GM21360 (cell line): ENCODE measurements around the gene FXYD7.

Source experiments
- ATAC-seq: cut with Tn5 transposase; IDR thresholded peaks from one replicate; pipeline ENCODE4 v1.9.1; 2021; ENCODE audit warnings: mild to moderate bottlenecking, moderate library complexity; ENCODE audit not compliant: unreplicated experiment

Gene FXYD7

DNA sequence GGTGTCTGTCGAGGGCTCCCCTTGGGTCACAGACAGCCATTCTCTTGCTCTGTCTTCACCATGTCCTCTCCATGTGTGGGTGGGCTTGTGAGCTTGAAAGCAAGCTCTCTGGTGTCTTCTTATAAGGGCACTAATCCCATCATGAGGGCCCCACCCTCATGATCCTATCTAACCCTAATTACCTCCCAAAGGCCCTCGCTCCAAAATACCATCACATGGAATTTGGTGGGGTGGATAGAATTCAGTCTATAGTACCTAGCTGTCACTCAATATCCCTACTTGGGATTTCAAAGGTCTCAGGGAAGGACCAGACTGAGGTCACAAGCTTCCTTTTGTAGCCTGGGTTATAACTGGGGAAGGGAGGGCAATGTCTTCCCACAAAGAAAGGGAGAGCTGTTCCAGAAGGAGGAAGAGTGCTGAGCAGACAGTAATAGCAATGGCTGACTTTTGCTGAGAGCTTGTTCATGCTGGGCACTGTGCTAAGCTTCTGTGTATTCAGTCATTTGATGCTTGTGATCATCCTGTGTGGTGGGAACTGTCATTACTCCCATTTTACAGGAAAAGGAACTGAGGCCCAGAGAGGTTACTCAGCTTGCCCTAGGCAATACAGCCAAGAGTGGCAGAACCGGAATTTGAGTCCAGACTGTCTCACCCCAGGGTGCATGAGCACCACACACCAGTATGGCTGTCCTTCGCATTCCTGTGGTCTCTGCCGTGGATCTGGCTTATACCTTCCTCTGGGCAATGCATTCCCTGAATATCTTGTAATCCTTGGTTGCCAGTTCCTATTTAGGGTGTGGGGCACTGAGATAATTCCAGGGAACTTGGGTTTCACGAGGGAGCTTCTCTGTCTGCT, 19.6 kb downstream of the FXYD7 start:
- ATAC-seq: no peak

DNA sequence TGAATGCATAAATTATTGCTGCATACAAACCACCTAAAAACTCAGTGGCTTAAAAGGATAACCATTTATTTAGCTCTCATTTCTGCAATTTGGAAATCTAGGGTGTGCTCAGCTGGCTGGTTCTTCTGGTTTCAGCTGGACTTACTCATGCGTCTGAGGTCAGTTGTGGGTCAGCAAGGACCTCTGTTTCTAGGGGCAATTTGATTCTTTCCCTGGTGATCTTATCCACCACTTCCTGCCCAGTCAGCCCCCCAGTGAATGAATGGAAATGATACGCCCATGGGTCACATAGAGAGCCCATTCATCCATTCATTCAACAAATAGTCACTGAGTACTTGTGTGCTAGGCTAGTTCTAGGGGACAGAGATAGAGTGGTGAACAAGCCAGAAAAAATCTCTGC, 21.4 kb downstream of the FXYD7 start:
- ATAC-seq: no peak

DNA sequence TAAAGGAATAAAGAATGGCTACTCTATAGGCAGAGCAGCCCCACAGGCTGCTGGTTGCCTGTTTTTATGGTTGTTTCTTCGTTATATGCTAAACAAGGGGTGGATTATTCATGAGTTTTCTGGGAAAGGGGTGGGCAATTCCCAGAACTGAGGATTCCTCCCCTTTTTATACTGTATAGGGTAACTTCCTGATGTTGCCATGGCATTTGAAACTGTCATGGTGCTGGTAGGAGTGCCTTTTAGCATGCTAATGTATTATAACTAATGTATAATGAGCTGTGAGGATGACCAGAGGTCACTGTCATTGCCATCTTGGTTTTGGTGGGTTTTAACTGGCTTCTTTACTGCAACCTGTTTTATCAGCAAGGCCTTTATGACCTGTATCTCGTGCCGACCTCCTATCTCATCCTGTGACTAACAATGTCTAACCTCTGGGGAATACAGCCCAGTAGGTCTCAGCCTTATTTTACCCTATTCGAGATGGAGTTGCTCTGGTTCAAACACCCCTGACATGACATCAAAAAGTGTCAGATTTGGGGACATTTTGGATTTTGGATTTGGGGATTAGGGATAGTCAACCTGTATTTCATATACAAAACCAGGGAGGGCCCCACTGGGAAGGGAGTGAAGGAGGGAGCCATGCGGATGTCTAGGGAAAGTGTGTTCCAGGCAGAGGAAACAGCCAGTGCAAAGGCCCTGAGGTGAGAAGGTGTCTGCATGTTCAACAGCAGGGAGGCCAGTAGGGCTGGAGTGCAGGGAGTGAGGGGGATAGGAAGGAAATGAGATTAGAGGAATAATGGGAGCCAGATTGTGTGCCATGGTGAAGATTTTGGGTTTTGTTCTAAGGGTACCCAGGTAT, 22.4 kb downstream of the FXYD7 start:
- ATAC-seq: no peak

DNA sequence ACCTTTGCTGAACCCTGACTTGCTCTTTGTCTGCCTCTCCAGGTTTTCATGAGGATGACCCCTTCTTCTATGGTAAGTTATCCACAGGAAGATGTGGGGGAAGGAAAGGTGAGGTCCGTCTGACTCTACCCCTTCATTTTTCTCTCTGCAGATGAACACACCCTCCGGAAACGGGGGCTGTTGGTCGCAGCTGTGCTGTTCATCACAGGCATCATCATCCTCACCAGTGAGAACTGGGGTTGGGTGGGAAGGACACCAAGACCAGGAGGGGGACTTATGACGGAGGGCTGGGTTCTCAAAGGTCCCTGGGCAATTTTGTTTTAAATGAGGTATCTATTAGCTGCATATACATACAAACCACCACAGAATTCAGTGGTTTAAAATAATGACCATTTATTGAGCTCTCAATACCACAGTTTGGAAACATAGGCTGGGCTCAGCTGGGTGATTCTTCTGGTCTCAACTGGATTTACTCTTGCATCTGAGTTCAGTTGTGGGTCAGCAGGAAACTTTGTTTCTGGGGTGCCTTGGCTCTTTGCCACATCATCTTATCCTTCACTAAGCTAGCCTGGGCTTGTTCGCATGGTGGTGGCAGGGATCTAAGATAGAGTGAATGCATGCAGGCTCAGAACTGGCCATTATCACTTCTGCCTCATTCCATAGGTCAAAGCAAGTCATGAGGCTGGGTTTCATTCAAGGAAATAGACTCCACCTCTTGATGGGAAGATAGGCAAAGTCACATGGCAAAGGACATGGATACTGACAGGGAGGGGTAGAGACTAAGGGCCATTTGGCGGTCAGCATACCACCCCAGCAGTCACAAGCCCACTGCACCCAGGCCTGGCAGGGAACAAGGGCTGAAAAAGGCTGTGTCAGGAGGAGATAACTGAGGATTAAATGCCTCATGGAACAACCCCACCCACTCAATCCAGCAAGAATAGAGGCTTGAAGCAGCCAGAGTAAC, 23.3 kb downstream of the FXYD7 start:
- no peak for ATAC-seq

DNA sequence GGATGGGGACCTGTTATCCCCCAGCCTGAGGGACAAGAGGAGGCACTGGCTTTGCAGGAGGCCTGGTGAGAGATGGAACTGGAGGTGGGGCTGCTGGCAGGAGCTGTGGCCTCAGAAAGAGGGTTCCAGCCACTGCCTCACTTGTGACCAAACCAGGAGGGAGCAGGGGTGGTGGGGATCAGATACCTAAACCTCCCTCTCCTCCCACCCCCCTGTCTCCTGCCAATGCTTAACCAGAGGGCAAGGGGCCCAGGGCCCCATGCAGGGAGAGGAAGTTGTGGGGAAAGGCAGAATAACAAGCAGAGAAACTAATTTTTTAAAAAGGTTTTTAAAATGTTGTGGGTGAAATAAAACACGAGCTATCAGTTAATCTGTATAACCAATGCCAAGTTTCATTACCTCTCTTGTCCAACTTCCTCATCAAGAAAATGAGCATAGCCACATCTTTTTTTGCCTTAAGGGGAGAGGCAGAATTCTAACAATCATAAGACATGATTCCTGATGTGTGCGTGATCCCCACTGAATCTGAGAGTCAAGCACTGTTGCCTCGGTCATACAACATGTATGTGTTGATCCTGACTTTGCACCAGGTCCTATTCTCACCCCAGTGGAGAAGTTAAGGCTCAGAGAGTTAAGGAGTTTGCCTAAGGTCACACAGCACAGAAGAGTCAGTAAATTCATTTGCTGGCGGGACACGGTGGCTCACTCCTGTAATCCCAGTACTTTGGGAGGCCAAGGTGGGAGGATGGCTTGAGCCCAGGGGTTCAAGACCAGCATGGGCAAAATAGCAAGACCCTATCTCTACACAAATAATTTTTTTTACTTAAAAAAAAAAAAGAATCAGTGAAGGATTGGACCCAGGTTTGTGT, 24.4 kb downstream of the FXYD7 start:
- no peak for ATAC-seq

DNA sequence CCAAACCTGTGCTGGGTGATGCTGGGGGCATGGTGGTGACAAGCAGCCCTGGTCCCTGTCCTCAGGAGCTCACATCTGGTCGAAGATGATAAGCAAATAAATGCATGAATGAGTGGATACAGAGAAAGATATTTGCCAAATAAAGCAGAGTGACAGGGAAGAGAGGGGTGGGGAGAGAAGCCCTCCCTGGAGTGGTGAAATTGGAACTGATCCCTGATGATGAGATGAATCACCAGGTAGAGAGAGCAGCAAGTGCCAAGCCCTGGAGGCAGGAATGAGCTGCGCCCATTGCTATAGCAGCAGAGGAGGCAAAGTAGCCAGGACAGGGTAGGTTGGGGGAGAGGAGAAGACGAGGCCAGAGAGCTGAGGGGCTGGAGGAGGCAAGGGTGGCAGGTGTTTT, 25.1 kb downstream of the FXYD7 start:
- ATAC-seq: no peak

DNA sequence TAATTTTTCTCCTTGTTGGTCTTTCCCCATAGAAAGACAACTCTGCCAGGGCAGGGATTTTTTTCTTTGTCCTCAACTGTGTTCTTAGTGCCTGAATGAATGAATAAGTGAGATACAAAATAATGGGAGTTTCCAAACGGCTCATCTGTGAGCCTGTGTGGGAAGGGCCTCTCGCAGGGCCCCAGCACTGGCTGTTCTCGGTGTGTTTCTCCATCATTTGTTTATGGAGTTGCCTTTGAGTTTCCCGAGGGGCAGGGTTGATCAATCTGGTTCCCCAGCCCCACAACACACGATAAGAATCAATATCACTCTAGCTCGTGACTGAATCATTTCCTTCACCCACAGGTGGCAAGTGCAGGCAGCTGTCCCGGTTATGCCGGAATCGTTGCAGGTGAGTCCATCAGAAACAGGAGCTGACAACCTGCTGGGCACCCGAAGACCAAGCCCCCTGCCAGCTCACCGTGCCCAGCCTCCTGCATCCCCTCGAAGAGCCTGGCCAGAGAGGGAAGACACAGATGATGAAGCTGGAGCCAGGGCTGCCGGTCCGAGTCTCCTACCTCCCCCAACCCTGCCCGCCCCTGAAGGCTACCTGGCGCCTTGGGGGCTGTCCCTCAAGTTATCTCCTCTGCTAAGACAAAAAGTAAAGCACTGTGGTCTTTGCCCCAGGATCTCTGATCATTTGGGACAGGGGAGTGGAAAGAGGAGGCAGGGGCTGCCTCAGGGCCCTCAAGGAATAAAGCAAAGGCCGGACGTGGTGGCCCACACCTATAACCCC, 26.4 kb downstream of the FXYD7 start:
- ATAC-seq: no peak

DNA sequence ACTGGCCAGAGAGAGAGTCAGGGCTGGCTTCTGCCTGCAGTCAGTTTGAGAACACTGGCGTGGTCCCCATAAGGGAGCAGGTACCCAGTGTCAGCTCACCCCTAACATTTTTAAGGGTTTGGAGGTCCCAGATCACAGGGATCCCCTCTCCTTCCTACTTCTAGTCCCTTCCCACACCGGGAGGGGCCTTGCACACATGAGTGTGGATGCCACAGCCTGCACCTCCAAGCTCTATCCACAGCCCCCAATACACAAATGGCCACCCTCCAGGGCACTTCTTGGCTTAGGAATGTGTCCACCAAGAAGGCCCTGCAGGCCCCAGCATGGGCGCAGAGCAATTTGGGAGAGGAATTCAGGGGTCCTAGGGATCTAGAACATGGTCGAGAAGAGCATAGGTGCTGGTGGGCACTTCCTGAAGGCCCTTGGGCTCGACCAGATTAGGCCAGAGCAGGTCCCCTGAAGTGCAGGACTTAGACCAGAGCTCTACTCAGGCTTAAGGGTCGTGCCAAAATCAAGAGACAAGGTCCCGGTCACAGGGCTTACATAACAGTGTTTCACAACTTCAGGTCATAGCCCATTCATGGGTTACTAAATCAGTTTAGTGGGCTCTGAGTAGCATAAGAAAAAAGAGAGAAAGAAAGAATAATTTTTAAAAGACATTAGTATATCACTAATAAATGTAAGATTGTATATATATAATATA, 27.5 kb downstream of the FXYD7 start:
- ATAC-seq: no peak

DNA sequence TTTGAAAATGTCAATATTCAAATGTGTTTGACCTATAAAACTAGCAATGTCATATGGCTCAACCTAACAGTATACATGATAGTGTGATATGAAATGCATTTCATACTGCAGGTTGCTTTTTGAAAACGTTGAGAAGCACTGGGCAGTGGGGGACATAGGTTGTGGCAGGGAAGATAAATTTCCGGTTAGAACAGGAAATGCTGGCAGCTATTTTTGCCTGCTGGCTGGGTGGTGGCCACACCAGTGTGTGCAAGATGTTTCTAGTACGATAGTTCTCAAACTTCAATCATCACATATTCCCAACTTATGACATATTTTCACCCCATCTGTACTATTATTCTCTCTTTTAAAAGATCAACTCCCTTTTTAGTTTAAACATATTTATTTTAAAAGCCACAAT, 28.7 kb downstream of the FXYD7 start:
- ATAC-seq: no peak

DNA sequence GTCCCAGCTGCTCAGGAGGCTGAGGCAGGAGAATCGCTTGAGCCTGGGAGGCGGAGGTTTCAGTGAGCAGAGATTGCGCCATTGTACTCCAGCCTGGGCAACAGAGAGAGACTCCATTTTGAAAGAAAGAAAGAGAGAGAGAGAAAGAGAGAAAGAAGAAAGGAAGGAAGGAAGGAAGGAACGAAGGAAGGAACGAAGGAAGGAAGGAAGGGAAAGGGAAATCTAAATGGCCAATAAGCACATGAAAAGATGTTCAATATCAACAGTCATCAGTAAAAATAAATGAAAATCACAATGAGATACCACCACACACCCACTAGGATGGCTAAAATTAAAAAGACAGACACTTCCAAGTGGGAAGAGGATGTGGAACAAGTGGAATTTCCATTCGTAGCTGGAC, 31.2 kb downstream of the FXYD7 start:
- ATAC-seq: no peak

DNA sequence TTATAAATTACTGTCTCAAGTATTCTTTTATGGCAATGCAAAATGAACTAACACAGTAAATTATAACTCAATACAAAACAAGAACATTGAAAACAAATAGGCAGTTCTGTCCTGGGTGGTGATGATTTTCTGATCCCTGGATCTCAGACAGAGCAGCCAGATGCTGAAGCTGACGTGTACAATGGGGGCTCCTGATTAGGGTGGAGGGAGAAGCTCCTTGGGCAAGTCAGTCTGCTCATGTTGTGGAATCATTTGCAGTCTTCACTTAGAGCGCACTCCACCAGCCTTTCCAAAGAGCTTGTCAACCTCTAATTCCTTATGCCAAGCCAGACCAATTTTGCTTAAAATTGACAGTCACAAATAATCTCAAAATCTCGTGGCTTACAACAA, 33.1 kb downstream of the FXYD7 start:
- ATAC-seq: no peak

DNA sequence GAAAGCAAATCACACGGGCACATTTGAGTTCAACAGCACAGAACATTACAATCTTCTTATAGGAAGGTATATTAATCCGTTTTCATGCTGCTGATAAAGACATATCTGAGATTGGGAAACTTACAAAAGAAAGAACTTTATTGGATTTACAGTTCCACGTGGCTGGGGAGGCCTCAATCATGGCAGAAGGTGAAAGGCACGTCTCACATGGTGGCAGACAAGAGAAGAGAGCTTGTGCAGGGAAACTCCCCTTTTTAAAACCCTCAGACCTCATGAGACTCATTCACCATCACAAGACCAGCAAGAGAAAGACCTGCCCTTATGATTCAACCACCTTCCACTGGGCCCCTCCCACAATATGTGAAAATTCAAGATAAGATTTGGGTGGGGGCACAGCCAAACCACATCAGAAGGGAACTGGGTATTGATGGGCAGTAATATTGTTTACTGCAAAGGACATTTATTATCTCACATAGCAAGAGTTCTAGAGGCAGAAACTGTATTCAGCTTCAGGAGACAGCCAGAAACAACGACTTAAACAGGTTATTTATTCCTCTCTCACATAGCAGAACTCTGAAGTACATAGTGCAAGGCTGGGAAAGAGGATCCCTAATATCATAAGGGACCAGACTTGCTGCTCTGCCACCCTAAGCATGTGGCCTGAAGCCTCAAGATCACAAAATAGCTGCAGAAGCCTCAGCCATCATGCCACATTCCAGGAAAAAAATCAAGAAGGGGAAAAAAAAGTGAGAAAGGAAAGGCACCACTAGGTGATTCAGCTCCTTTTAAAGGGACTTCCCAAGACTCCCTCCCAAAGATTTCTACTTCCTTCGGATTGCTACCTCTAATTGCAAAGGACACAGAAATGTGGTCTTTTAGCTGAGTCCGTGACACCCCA, 34.6 kb downstream of the FXYD7 start:
- no peak for ATAC-seq

DNA sequence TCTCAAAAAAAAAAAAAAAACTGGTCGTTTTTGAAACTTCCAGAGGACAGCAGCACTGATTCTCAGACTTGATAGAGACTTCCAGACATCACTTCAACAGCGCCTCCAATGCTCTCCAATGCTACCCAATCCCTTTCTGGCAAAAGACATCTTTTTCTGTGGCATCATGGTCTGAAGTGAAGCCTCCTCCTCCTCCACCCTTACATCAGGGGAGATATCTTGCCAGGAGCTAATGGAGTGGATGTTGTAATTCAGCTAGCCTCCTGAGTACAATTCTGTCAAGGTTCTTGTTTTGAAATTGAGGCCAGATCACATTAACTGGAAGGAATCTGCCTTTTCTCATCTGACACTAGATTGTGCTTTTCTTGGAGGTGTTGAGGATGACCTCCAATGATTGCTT, 35.6 kb downstream of the FXYD7 start:
- no peak for ATAC-seq

DNA sequence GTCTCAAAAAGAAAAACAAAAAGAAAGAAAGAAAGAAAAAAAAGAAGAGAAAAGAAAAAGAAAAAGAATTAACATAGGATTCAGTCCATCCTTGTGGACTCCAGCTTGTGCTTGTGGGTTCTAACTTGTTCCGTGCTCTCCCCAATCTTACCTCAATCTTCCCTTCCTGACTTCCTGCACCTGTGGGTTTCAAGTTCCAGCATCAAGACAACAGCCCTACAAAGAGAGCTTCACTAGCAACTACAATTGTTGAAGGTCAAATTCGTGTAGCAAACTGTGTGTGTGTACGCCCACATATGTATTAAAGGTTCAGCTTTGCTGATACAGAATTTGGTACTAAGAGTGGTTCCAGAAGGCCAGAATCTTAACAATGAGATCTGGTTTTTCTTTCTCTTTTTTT, 36.8 kb downstream of the FXYD7 start:
- no peak for ATAC-seq

DNA sequence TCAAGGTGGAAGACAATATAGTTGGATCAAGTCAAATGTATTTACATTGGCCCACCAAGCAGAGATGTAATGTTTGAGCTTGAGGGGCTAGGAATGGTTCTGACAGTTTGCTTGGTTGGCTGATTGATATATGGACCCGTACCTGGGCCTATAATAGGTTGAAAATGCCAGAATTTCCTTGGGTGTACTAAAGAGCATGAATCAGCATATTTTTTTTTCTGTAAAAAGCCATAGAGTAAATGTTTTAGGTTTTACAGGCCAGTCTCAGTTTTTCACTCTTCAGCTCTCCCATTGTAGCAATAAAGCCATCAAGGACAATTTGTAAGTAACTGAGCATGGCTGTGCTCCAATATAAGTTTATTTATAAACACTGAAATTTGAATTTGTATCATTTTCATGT, 38.3 kb downstream of the FXYD7 start:
- ATAC-seq: no peak

DNA sequence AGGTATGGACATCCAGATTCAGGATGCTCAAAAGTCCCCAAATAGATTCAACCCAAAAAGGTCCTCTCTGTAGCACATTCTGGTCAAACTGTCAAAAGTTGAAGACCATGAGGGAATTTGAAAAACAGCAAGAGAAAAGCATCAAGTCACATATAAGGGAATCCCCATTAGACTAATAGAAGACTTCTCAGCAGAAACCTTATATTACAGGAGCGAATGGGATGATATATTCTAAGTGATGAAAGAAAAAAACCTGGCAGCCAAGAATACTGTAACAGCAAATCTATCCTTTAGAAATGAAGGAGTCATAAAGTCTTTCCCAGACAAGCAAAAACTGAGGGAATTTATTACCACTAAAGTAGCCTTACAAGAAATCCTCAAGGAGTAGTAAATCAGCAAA, 41.2 kb downstream of the FXYD7 start:
- ATAC-seq: no peak

DNA sequence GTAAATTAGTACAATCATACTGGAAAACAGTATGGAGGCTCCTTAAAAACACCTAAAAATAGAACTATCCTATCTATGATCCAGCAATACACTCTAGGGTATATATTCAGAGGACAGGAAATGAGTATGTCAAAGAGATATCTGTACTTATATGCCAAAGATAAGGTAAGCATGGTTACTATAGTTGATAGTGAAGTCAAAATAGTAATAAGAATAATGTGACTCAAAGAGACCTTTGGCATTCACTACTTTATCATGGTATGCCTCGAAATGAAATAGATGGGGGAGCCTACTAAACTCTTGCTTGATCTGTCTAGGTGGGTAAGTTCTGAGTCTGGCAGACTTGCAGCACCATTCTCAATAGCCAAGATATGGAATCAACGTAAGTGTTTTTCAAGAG, 41.8 kb downstream of the FXYD7 start:
- no peak for ATAC-seq
